ENCODE data around the gene APLF. TPM values are rescaled to one million over a fixed set of nuclear protein-coding genes. Genes with fewer than 3 reads are reported as not detected.
"Not testable (repeated sequence)": the region's sequence is repeated elsewhere in the genome, so short reads cannot be mapped to it uniquely, and the experiment has no call there.

Gene APLF
- total RNA-seq, 2 experiments from 2014 or later: 4.5 to 4.6 TPM

DNA sequence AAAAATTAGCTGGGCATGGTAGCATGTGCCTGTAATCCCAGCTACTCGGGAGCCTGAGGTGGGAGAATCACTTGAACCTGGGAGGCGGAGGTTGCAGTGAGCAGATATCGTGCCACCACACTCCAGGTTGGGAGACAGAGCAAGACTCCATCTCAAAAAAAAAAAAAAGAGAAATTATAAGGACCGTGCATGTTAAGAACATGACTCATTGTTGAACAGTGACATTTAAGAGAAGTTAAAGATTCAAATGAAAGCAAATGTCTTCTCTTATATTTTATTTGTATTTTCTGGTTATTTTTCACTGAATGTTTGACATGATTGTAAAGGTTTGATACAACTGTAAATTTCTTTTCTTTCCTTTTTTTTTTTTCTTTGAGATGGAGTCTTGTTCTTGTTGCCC is 69.6 kb downstream of the APLF start:
- no peaks in the 10 kb centered on the region for H3K9me3 Mint-ChIP-seq
- POLR2A ChIA-PET: no interaction called here
- no peak for ATAC-seq (ENCODE audit: low read depth)
- H3K4me1 Mint-ChIP-seq: no peaks in the 10 kb centered on the region
- H3K27ac Mint-ChIP-seq: no peak overlapping the region
- no peak for DNase-seq
- H3K36me3 Mint-ChIP-seq: no peaks in the 10 kb centered on the region
- no peak overlapping the region for H3K4me3 Mint-ChIP-seq
- no peaks in the 10 kb centered on the region for H3K27me3 Mint-ChIP-seq

DNA sequence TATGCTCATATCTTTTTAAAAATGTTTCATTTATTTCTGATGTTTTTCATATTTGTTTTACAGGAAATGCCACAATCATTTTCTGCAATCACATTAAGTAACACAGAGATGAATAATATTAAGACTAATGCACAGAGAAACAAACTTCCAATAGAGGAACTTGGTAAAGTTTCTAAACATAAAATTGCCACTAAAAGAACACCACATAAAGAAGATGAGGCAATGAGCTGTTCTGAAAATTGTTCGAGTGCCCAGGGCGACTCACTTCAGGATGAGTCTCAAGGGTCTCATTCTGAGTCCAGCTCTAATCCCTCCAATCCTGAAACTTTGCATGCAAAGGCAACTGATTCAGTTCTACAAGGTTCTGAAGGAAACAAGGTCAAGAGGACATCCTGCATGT is 70.4 kb downstream of the APLF start:
- H3K36me3 Mint-ChIP-seq: no peaks in the 10 kb centered on the region
- H3K27me3 Mint-ChIP-seq: no peaks in the 10 kb centered on the region

DNA sequence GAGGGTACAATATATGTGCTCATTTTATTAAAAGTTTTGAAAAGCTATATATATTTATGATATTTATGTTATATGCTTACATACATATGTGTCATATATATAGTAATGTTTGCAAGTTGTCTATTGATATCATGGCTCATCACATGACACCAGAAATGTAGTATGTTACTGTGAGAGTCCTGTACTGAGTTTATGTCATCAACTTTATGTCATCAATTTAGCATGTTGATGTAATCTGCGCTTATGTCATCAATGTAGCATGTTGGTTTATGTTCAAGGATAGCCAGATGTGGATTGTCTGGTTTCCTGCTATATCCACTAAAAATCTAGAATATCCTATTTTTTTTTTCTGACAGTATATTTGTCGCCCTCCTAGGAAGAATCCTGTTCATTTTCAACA is 77.4 kb downstream of the APLF start:
- Mint-ChIP-seq H3K9me3 (no peaks in the 10 kb centered on the region), H3K4me3 (no peak overlapping the region), H3K4me1 (no peaks in the 10 kb centered on the region), H3K27ac (no peak overlapping the region), H3K27me3 (no peaks in the 10 kb centered on the region), H3K36me3 (no peaks in the 10 kb centered on the region)
- no peak for DNase-seq
- no peak for ATAC-seq (ENCODE audit: low read depth)
- POLR2A ChIA-PET: no interaction called here

More for the DNA sequence above, 70.4 kb downstream of the APLF start:
- Mint-ChIP-seq H3K4me3 (no peak overlapping the region), H3K9me3 (no peaks in the 10 kb centered on the region), H3K4me1 (no peaks in the 10 kb centered on the region), H3K27ac (no peak overlapping the region)
- ATAC-seq (ENCODE audit: low read depth) (no peak), DNase-seq (no peak)
- POLR2A ChIA-PET: no interaction called here

DNA sequence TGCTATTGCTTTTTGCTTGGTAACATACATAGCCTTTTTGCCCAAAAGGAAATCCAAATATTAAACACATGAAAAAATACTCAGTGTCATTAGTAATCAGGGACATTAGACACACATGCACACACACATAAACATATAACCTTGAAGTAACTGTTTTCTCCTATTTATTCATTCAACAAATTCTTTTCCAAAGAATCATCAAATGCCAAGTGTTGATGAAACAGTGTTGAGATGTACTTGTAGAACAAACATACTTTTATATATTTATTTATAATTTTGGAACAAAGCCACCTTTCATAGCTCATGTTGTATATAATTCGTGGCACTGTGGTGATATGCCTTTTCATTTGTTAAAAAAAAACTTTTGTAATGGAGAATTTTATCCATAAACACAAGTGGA is 81.0 kb downstream of the APLF start:
- no peaks in the 10 kb centered on the region for H3K27me3 Mint-ChIP-seq
- POLR2A ChIA-PET: no interaction called here
- H3K27ac Mint-ChIP-seq: no peak overlapping the region
- no peak overlapping the region for H3K4me3 Mint-ChIP-seq
- H3K4me1 Mint-ChIP-seq: no peaks in the 10 kb centered on the region
- H3K36me3 Mint-ChIP-seq: no peaks in the 10 kb centered on the region
- DNase-seq (no peak), ATAC-seq (ENCODE audit: low read depth) (no peak)
- H3K9me3 Mint-ChIP-seq: no peaks in the 10 kb centered on the region

DNA sequence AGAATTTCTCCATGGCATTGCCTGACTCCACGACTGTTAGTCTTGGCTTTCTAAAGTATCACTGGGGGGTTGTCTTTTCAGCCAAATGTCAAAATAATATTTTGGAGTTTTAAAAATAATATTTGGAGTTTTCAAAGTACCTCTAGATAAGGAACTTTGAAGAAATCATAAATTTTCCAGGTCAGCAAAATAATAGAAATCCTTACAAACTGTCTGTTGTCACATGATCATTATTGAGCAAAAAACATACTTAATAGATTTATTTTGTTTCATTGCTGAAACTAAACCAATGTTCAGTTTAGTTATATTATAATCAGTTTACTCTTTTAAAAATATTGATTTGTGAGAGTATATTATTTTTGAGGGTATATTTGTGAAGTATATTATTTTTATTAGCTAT is 85.7 kb downstream of the APLF start:
- Mint-ChIP-seq H3K4me1 (no peaks in the 10 kb centered on the region), H3K9me3 (no peaks in the 10 kb centered on the region), H3K4me3 (no peak overlapping the region), H3K36me3 (no peaks in the 10 kb centered on the region), H3K27ac (no peak overlapping the region), H3K27me3 (no peaks in the 10 kb centered on the region)
- DNase-seq (no peak), ATAC-seq (ENCODE audit: low read depth) (no peak)
- POLR2A ChIA-PET: no interaction called here

DNA sequence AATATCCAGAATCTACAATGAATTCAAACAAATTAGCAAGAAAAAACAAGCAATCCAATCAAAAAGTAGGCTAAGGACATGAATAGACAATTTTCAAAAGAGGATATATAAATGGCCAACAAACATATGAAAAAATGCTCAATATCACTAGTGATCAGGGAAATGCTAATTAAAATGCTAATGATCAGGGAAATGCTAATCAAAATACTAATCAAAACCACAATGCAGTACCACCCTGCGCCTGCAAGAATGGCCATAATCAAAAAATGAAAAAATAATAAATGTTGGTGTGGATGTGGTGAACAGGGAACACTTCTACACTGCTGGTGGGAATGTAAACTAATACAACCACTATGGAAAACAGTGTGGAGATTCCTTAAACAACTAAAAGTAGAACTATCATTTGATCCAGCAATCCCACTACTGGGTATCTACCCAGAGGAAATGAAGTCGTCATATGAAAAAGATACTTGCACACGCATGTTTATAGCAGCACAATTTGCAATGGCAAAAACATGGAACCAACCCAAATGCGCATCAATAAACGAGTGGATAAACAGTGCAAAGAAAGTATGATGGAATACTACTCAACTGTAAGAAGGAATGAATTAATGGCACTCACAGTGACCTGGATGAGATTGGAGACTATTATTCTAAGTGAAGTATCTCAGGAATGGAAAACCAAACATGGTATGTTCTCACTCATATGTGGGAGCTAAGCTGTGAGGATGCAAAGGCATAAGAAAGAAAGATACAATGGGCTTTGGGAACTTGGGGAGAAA is 88.2 kb downstream of the APLF start:
- H3K4me3 Mint-ChIP-seq; H3K4me1 Mint-ChIP-seq; DNase-seq; H3K36me3 Mint-ChIP-seq; H3K27ac Mint-ChIP-seq; ATAC-seq (ENCODE audit: low read depth); H3K27me3 Mint-ChIP-seq; POLR2A ChIA-PET; H3K9me3 Mint-ChIP-seq: not testable (repeated sequence)

DNA sequence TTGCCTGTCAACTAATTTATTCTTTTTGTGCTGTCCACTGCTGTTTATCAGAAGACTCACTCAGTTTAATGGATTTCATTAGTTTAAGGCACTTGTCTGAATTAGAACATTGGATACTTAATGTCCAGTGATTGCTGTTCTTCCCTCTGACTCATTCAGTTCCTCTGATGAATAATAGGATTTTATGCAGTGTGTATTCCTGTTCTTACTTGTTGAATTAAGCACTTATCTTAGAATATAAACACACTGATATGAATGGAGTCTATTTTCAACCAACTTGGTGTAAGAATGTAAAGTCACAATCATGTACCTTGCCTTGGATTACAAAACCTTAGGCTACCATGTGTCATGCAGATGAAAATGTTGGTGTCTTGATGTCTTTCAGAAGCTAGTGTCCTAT is 89.0 kb downstream of the APLF start:
- no peak for DNase-seq
- no peaks in the 10 kb centered on the region for H3K9me3 Mint-ChIP-seq
- POLR2A ChIA-PET: no interaction called here
- H3K27ac Mint-ChIP-seq: no peak overlapping the region
- H3K36me3 Mint-ChIP-seq: no peaks in the 10 kb centered on the region
- H3K4me1 Mint-ChIP-seq: peaks cover 4% of the 10 kb centered on the region
- no peak overlapping the region for H3K4me3 Mint-ChIP-seq
- ATAC-seq (ENCODE audit: low read depth): no peak
- H3K27me3 Mint-ChIP-seq: no peaks in the 10 kb centered on the region

DNA sequence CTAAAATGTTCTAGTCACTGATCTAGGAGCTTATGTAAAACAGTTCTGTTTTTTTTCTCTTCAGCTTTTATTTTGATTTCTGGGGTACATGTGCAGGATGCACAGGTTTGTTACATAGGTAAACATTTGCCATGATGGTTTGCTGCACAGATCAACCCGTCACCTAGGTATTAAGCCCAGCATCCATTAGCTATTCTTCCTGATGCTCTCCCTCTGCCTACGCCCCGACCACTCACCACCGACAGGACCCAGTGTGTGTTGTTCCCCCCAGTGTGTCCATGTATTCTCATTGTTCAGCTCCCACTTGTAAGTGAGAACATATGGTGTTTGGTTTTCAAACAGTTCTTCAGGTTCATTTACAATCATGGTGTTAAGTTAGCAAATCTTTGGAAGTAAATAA is 91.2 kb downstream of the APLF start:
- Mint-ChIP-seq H3K4me1 (peaks cover 4% of the 10 kb centered on the region), H3K27ac (no peak overlapping the region), H3K36me3 (no peaks in the 10 kb centered on the region), H3K4me3 (no peak overlapping the region), H3K27me3 (no peaks in the 10 kb centered on the region), H3K9me3 (no peaks in the 10 kb centered on the region)
- DNase-seq: no peak
- POLR2A ChIA-PET: no interaction called here
- no peak for ATAC-seq (ENCODE audit: low read depth)

DNA sequence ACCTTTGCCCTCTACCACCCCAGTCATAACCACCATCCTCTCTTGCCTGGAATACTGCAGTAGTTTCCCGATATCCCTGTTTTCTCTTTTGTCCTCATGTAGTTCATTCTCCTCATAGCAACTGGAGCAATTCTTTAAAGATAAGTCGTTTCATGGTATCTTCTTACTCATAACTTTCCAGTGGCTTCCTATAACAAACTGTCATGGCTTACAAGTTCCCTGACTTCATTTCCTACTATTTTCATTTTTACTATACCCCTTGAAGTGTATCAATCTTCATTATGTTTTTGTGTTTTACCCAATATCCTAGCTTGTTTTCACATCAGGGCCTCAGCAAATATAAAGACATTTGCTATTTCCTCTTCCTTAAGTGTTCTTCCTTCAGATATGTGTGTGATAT is 92.3 kb downstream of the APLF start:
- no peaks in the 10 kb centered on the region for H3K9me3 Mint-ChIP-seq
- POLR2A ChIA-PET: no interaction called here
- DNase-seq (no peak), ATAC-seq (ENCODE audit: low read depth) (no peak)
- no peak overlapping the region for H3K27ac Mint-ChIP-seq
- H3K36me3 Mint-ChIP-seq: no peaks in the 10 kb centered on the region
- no peaks in the 10 kb centered on the region for H3K27me3 Mint-ChIP-seq
- no peak overlapping the region for H3K4me3 Mint-ChIP-seq
- peaks cover 4% of the 10 kb centered on the region for H3K4me1 Mint-ChIP-seq

DNA sequence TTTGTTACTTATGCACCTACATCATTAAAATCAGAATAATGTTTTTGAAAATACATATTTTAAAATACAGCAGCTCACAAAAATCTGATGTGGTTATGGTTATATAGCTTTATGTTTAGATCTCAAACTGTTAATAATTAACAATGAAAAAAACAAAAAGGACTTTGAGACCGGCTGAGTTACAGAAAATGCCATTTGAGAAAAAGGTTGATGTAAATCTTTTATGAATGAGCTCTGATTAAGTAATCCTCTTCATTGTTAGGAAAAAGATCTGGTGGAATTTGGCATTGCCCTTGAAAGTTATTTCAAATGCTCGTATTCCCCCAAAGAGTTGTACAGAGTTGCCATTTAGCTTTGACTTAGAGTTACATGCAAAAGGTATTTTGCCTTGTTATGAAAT is 93.2 kb downstream of the APLF start:
- POLR2A ChIA-PET: no interaction called here
- DNase-seq (no peak), ATAC-seq (ENCODE audit: low read depth) (no peak)
- H3K4me1 Mint-ChIP-seq: peaks cover 4% of the 10 kb centered on the region
- H3K36me3 Mint-ChIP-seq: no peaks in the 10 kb centered on the region
- no peaks in the 10 kb centered on the region for H3K27me3 Mint-ChIP-seq
- H3K27ac Mint-ChIP-seq: no peak overlapping the region
- H3K9me3 Mint-ChIP-seq: no peaks in the 10 kb centered on the region
- H3K4me3 Mint-ChIP-seq: no peak overlapping the region

DNA sequence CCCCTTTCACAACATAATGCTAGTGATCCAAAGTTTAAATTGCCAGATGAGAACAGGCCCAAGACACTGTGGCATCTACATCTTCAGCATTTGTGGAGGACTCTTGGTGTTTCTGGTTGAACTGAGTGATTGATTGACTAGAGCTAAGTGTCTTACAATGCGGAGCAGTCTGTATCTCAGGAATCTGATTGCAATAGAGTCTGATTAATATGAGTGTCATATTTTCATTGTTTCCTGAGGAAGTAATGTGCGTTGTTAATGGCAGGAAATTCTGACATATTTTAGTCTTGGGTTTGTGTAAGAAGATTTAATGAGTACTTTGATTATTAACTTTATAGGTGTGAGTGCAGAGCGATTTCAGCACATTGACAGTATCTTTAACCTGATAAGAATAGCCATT is 94.0 kb downstream of the APLF start:
- Mint-ChIP-seq H3K4me1 (peaks cover 4% of the 10 kb centered on the region), H3K9me3 (no peaks in the 10 kb centered on the region), H3K36me3 (no peaks in the 10 kb centered on the region), H3K27me3 (no peaks in the 10 kb centered on the region), H3K27ac (no peak overlapping the region), H3K4me3 (no peak overlapping the region)
- ATAC-seq (ENCODE audit: low read depth): no peak
- no peak for DNase-seq
- POLR2A ChIA-PET: no interaction called here

DNA sequence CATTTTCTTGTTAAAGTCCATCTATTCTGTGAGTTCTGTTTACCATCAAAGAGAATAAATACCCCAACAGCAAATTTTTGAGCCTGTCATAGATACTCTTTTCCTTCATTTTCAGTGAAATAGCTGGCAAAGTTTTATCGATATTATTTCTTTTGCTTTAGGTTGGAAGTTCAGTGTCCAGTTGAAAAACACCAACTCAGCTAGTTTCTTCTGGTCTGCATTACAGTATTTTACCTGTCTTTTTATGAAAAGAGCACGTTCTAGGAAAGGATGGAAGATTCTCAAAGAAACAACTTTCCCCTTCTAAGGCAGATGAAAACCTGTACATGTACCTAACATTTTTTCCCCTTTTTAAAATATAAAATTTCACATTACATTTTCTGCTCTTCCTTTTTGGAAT is 95.5 kb downstream of the APLF start:
- POLR2A ChIA-PET: no interaction called here
- H3K4me3 Mint-ChIP-seq: no peak overlapping the region
- H3K4me1 Mint-ChIP-seq: peaks cover 4% of the 10 kb centered on the region
- no peak for DNase-seq
- no peaks in the 10 kb centered on the region for H3K36me3 Mint-ChIP-seq
- no peaks in the 10 kb centered on the region for H3K9me3 Mint-ChIP-seq
- no peaks in the 10 kb centered on the region for H3K27me3 Mint-ChIP-seq
- H3K27ac Mint-ChIP-seq: no peak overlapping the region
- ATAC-seq (ENCODE audit: low read depth): no peak

DNA sequence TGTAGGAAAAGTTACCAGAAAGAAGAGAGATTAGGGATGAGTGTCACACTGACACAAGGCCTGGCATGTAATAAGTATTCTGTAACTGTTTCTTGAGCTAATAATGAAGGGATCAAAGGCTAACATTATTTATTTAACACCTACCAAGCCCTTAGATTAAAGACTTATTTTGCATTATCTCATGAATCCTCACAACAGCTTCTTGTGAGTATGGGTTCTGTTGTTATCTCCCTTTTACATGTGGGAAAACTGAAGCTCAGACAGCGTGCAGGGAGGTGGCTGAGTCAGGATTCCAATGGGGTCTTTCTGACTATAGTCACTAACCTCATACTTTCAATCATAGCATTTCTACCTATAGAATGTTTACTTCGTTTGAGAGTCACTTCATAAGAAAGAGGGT is 97.0 kb downstream of the APLF start:
- Mint-ChIP-seq H3K27ac (no peak overlapping the region), H3K9me3 (no peaks in the 10 kb centered on the region), H3K4me3 (no peak overlapping the region), H3K4me1 (peaks cover 2% of the 10 kb centered on the region), H3K27me3 (no peaks in the 10 kb centered on the region), H3K36me3 (no peaks in the 10 kb centered on the region)
- ATAC-seq (ENCODE audit: low read depth) (no peak), DNase-seq (no peak)
- POLR2A ChIA-PET: no interaction called here

DNA sequence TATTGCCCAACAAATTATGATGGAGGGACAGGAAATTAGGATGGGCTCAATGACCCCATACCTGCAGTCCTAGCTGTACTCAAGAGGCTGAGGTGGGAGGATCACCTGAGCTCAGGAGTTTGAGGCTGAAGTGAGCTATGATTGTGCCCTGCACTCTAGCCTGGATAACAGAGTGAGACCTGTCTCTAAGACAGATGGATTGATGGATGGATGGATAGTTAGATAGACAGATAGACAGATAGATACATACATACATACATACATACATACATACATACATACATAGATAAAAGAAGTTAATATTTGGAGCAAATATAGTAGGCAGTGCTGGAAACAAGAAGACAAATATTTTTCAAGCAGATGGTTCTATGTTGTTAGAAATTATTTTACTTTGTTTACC is 97.9 kb downstream of the APLF start:
- no peak overlapping the region for H3K27ac Mint-ChIP-seq
- no peak overlapping the region for H3K4me3 Mint-ChIP-seq
- H3K9me3 Mint-ChIP-seq: no peaks in the 10 kb centered on the region
- ATAC-seq (ENCODE audit: low read depth) (no peak), DNase-seq (no peak)
- H3K4me1 Mint-ChIP-seq: no peaks in the 10 kb centered on the region
- POLR2A ChIA-PET: no interaction called here
- H3K27me3 Mint-ChIP-seq: no peaks in the 10 kb centered on the region
- no peaks in the 10 kb centered on the region for H3K36me3 Mint-ChIP-seq

DNA sequence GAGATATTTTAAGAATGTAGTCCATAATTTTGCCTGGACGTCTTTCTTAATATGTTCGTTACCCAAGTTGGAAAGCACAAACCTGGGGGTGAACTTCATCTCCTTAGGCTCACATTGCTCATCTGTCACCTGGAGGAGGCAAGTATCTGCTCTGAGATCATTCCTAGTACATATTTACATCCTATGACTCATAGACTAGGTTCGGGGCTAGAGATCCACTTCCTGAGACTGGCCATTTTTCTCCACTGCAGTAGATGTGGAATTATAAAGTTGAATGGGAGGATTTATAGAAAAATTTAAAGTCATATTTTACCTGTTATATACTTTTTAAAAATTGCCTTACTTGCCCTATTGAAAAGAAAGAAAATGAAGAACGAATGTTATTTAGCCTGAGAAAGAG is 98.5 kb downstream of the APLF start:
- H3K4me1 Mint-ChIP-seq: no peaks in the 10 kb centered on the region
- no peaks in the 10 kb centered on the region for H3K27me3 Mint-ChIP-seq
- H3K4me3 Mint-ChIP-seq: no peak overlapping the region
- DNase-seq (no peak), ATAC-seq (ENCODE audit: low read depth) (no peak)
- POLR2A ChIA-PET: no interaction called here
- no peaks in the 10 kb centered on the region for H3K9me3 Mint-ChIP-seq
- no peaks in the 10 kb centered on the region for H3K36me3 Mint-ChIP-seq
- no peak overlapping the region for H3K27ac Mint-ChIP-seq
